ENCODE measurements around the gene THEM4. TPM values are rescaled to one million over a fixed set of nuclear protein-coding genes. Genes with fewer than 3 reads are reported as not detected.
A peak's percentile ranks its signal among the peaks of the same experiment; 100 is the strongest.

THEM4 gene
- total and polyA plus RNA-seq, 7 experiments from 2014 or later: 37.6 to 143 (median 113) TPM

GRCh38 chr1:151949371-151950193 is 40.3 kb upstream of the THEM4 start:
- Mint-ChIP-seq H3K4me3 (no peak overlapping the region), H3K27me3 (peaks cover 0 to 18% (median 0%) of the 10 kb centered on the region in 5 donors), H3K9me3 (no peaks in the 10 kb centered on the region), H3K27ac (no peak overlapping the region), H3K36me3 (peaks cover 0 to 2% (median 0%) of the 10 kb centered on the region in 5 donors), H3K4me1 (peaks cover 11 to 25% (median 15%) of the 10 kb centered on the region in 7 donors)
- ChIA-PET CTCF (no interaction called here), POLR2A (interaction anchor here (0.6 kb wide), 1 partner anchor 412 kb away, joined by 4 read pairs; no protein-coding TSS in a partner anchor)
- ATAC-seq (no peak), DNase-seq (no peak)
- no peak overlapping the region for H3K4me3 ChIP-seq (ENCODE audit: low read length)
- no peaks in the 10 kb centered on the region for H3K36me3 ChIP-seq (ENCODE audit: control insufficient read depth in 2 of 3, insufficient read depth in 3 of 3, low read length in 3 of 3)
- no peaks in the 10 kb centered on the region for H3K27me3 ChIP-seq (ENCODE audit: control insufficient read depth in 2 of 2, insufficient read depth in 2 of 2, low read length in 2 of 2)
- H3K4me1 ChIP-seq (ENCODE audit: control insufficient read depth in 2 of 2, insufficient read depth in 2 of 2, low read length in 2 of 2): peaks cover 9 to 22% of the 10 kb centered on the region in 2 donors
- H3K9me3 ChIP-seq (ENCODE audit: control insufficient read depth in 2 of 3, low read length in 3 of 3): no peaks in the 10 kb centered on the region
- intact Hi-C loops (cut with micrococcal nuclease): no loop called here
- H3K27ac ChIP-seq (ENCODE audit: low read depth, low read length): no peak overlapping the region

- peaks cover 0 to 18% (median 0%) of the 10 kb centered on the region in 5 donors for H3K27me3 Mint-ChIP-seq
- H3K4me1 Mint-ChIP-seq: peaks cover 11 to 30% (median 15%) of the 10 kb centered on the region in 7 donors
- Histone ChIP-seq H3K9me3 (ENCODE audit: control insufficient read depth in 2 of 3, low read length in 3 of 3) (no peaks in the 10 kb centered on the region), H3K4me3 (ENCODE audit: low read length) (no peak overlapping the region), H3K36me3 (ENCODE audit: control insufficient read depth in 2 of 3, insufficient read depth in 3 of 3, low read length in 3 of 3) (no peaks in the 10 kb centered on the region), H3K4me1 (ENCODE audit: control insufficient read depth in 2 of 2, insufficient read depth in 2 of 2, low read length in 2 of 2) (peaks cover 9 to 24% of the 10 kb centered on the region in 2 donors), H3K27ac (ENCODE audit: low read depth, low read length) (no peak overlapping the region), H3K27me3 (ENCODE audit: control insufficient read depth in 2 of 2, insufficient read depth in 2 of 2, low read length in 2 of 2) (no peaks in the 10 kb centered on the region)
- H3K4me3 Mint-ChIP-seq: no peak overlapping the region
- H3K36me3 Mint-ChIP-seq: peaks cover 0 to 2% (median 0%) of the 10 kb centered on the region in 5 donors
- no peaks in the 10 kb centered on the region for H3K9me3 Mint-ChIP-seq
- intact Hi-C loops (cut with micrococcal nuclease): no loop called here
- CTCF ChIA-PET: no interaction called here
- no peak for ATAC-seq
- DNase-seq: no peak
- POLR2A ChIA-PET: no interaction called here
- no peak overlapping the region for H3K27ac Mint-ChIP-seq
Measured at GRCh38 chr1:151948506-151948905, 39.2 kb upstream of the THEM4 start.

- Histone ChIP-seq H3K36me3 (ENCODE audit: control insufficient read depth in 2 of 3, insufficient read depth in 3 of 3, low read length in 3 of 3) (no peaks in the 10 kb centered on the region), H3K27ac (ENCODE audit: low read depth, low read length) (no peak overlapping the region), H3K27me3 (ENCODE audit: control insufficient read depth in 2 of 2, insufficient read depth in 2 of 2, low read length in 2 of 2) (no peaks in the 10 kb centered on the region), H3K4me1 (ENCODE audit: control insufficient read depth in 2 of 2, insufficient read depth in 2 of 2, low read length in 2 of 2) (peaks cover 9 to 24% of the 10 kb centered on the region in 2 donors), H3K9me3 (ENCODE audit: control insufficient read depth in 2 of 3, low read length in 3 of 3) (no peaks in the 10 kb centered on the region), H3K4me3 (ENCODE audit: low read length) (no peak overlapping the region)
- no peak for ATAC-seq
- H3K27ac Mint-ChIP-seq: peak overlapping the region in 2 of 9 donors; percentile 26 to 91
- peaks cover 0 to 2% (median 0%) of the 10 kb centered on the region in 5 donors for H3K36me3 Mint-ChIP-seq
- CTCF ChIA-PET: interaction anchor here (0.6 kb wide), 1 partner anchor 79 kb away, joined by 6 read pairs; no protein-coding TSS in a partner anchor
- DNase-seq: no peak
- POLR2A ChIA-PET: no interaction called here
- peaks cover 11 to 35% (median 15%) of the 10 kb centered on the region in 7 donors for H3K4me1 Mint-ChIP-seq
- intact Hi-C loops (cut with micrococcal nuclease): no loop called here
- H3K27me3 Mint-ChIP-seq: peaks cover 0 to 13% (median 0%) of the 10 kb centered on the region in 5 donors
- H3K9me3 Mint-ChIP-seq: no peaks in the 10 kb centered on the region
- H3K4me3 Mint-ChIP-seq: no peak overlapping the region
Measured at GRCh38 chr1:151947140-151947539, 37.8 kb upstream of the THEM4 start.

- Mint-ChIP-seq H3K4me3 (peak overlapping the region in 4 of 10 donors; percentile 8 to 73 (median 28)), H3K9me3 (no peaks in the 10 kb centered on the region), H3K27me3 (peaks cover 0 to 3% (median 0%) of the 10 kb centered on the region in 5 donors), H3K27ac (peak overlapping the region in 7 of 9 donors; percentile 5 to 91 (median 26)), H3K36me3 (peaks cover 0 to 2% (median 0%) of the 10 kb centered on the region in 5 donors), H3K4me1 (peaks cover 11 to 38% (median 15%) of the 10 kb centered on the region in 7 donors)
- intact Hi-C loops (cut with micrococcal nuclease): loop anchor here in 1 of 2 donors (1.0 kb wide), 2 partner anchors 47 to 89 kb away; partner anchors contain the start of gene S100A10
- POLR2A ChIA-PET: no interaction called here
- no peak overlapping the region for H3K27ac ChIP-seq (ENCODE audit: low read depth, low read length)
- DNase-seq: peak in 8 of 9 donors; percentile 20 to 70 (median 45)
- CTCF ChIA-PET: interaction anchor here (0.6 to 1.7 kb wide), 2 partner anchors 13 to 78 kb away, joined by 5 to 6 read pairs; no protein-coding TSS in a partner anchor
- peaks cover 9 to 24% of the 10 kb centered on the region in 2 donors for H3K4me1 ChIP-seq (ENCODE audit: control insufficient read depth in 2 of 2, insufficient read depth in 2 of 2, low read length in 2 of 2)
- no peaks in the 10 kb centered on the region for H3K27me3 ChIP-seq (ENCODE audit: control insufficient read depth in 2 of 2, insufficient read depth in 2 of 2, low read length in 2 of 2)
- H3K4me3 ChIP-seq (ENCODE audit: low read length): no peak overlapping the region
- no peaks in the 10 kb centered on the region for H3K36me3 ChIP-seq (ENCODE audit: control insufficient read depth in 2 of 3, insufficient read depth in 3 of 3, low read length in 3 of 3)
- peak; percentile 78 for ATAC-seq
- no peaks in the 10 kb centered on the region for H3K9me3 ChIP-seq (ENCODE audit: control insufficient read depth in 2 of 3, low read length in 3 of 3)
Measured at GRCh38 chr1:151945725-151946722, 36.7 kb upstream of the THEM4 start.

GRCh38 chr1:151944857-151945575 is 35.7 kb upstream of the THEM4 start:
- POLR2A ChIA-PET: no interaction called here
- ATAC-seq: no peak

More at GRCh38 chr1:151944857-151945575, 35.7 kb upstream of the THEM4 start:
- Mint-ChIP-seq H3K4me1 (peaks cover 11 to 38% (median 15%) of the 10 kb centered on the region in 7 donors), H3K36me3 (peaks cover 0 to 2% (median 0%) of the 10 kb centered on the region in 5 donors), H3K4me3 (peak overlapping the region in 2 of 10 donors; percentile 45 to 73), H3K27me3 (no peaks in the 10 kb centered on the region), H3K9me3 (no peaks in the 10 kb centered on the region), H3K27ac (peak overlapping the region in 7 of 9 donors; percentile 2 to 91 (median 26))
- intact Hi-C loops (cut with micrococcal nuclease): loop anchor here in 1 of 2 donors (1.0 kb wide), 2 partner anchors 48 to 90 kb away; partner anchors contain the start of gene S100A10
- Histone ChIP-seq H3K9me3 (ENCODE audit: control insufficient read depth in 2 of 3, low read length in 3 of 3) (no peaks in the 10 kb centered on the region), H3K4me3 (ENCODE audit: low read length) (no peak overlapping the region), H3K36me3 (ENCODE audit: control insufficient read depth in 2 of 3, insufficient read depth in 3 of 3, low read length in 3 of 3) (no peaks in the 10 kb centered on the region), H3K27me3 (ENCODE audit: control insufficient read depth in 2 of 2, insufficient read depth in 2 of 2, low read length in 2 of 2) (no peaks in the 10 kb centered on the region), H3K27ac (ENCODE audit: low read depth, low read length) (no peak overlapping the region), H3K4me1 (ENCODE audit: control insufficient read depth in 2 of 2, insufficient read depth in 2 of 2, low read length in 2 of 2) (peaks cover 9 to 24% of the 10 kb centered on the region in 2 donors)
- no peak for DNase-seq
- CTCF ChIA-PET: interaction anchor here (0.8 to 1.7 kb wide), 3 partner anchors 9 to 56 kb away, joined by 3 to 5 read pairs (median 4); no protein-coding TSS in a partner anchor

Measured in naive thymus-derived CD4-positive, alpha-beta T cell (primary cell).